Vagina (tissue), 2 donors: ENCODE measurements around the gene CCDC197.

ENCODE experiments used
- CTCF ChIP-seq, 3 experiments: fragments of 450-650 bp in 2 of 3; fragments of 200-600 bp in 1 of 3; sonication (generic) in 1 of 3; IDR thresholded peaks; one replicate each; pipeline ENCODE4 v1.5.1; 2017 to 2019; ENCODE audit warnings: antibody characterized with exemption in 3 of 3, mild to moderate bottlenecking in 2 of 3, moderate library complexity in 2 of 3
- POLR2AphosphoS5 ChIP-seq, 2 donors: sonication (generic); formaldehyde crosslinking; IDR thresholded peaks; one replicate each; pipeline ENCODE4 v1.9.0; 2017; ENCODE audit warnings: antibody characterized with exemption in 2 of 2, mild to moderate bottlenecking in 2 of 2, low read depth in 1 of 2; ENCODE audit not compliant: insufficient read depth in 1 of 2

DNA sequence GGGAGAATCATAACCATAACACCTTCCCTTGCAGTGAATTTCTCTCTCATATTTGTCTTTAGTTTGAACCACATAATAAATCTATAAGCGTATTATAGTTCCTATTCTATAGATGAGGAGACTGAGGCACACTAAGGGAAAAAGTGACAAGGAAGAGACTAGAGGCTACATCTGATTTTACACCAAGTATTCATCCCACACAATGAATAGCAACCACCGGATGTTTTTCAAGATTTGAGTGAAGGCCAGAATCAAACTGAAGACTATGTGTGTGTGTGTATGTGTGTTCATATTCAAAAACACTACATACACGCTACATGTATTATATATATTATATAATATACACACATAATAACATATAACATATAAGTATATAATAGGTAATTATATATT is 25.5 kb upstream of the CCDC197 start:
- TF ChIP-seq CTCF (IDR thresholded peaks at IDR 0.05) (no peak), POLR2AphosphoS5 (IDR thresholded peaks at IDR 0.05; ENCODE audit: insufficient read depth in 1 of 2, low read depth in 1 of 2) (no peak)
